A673 (cell line): ENCODE data around the gene GARIN1A. TPM values are rescaled to one million over a fixed set of nuclear protein-coding genes. Genes with fewer than 3 reads are reported as not detected.
A peak's percentile ranks its signal among the peaks of the same experiment; 100 is the strongest.

Experiments used
- BruUV-seq: library from RNA; stranded (reverse); fragments of 400-500 nt; replicated peaks from 2 replicates; lab custom pipeline; 2021; lab: Mats Ljungman, UMichigan
- CTCF ChIA-PET: fragments of 300-600 bp; sonication (Branson Sonifier 250); formaldehyde crosslinking; loops from one replicate; lab custom pipeline; 2022; ENCODE audit warnings: antibody characterized with exemption; lab: Charles Lee
- POLR2A ChIA-PET: fragments of 300-600 bp; sonication (Branson Sonifier 250); formaldehyde crosslinking; loops from one replicate; lab custom pipeline; 2022; ENCODE audit warnings: antibody characterized with exemption; ENCODE audit not compliant: low non-redundant PET; lab: Charles Lee
- DNase-seq: peaks from one replicate; pipeline ENCODE4 v3.0.0-alpha.2; 2015; ENCODE audit warnings: low spot score
- H3K27ac ChIP-seq: fragments of 200-600 bp; sonication (generic); 2 replicates; pipeline ENCODE4 v1.5.1; 2016; ENCODE audit warnings: mixed run types, low read depth, mild to moderate bottlenecking, mixed read lengths, antibody characterized with exemption, low read length; ENCODE audit not compliant: poor library complexity, severe bottlenecking
- H3K27me3 ChIP-seq: fragments of 200-600 bp; sonication (generic); replicated peaks from 2 replicates; pipeline ENCODE4 v1.6.1; 2017; ENCODE audit warnings: mixed run types, low read depth, mild to moderate bottlenecking, mixed read lengths, antibody characterized with exemption, low read length; ENCODE audit not compliant: insufficient read depth, poor library complexity
- H3K36me3 ChIP-seq: fragments of 200-600 bp; sonication (generic); 2 replicates; pipeline ENCODE4 v1.6.1; 2016; ENCODE audit warnings: mixed run types, mild to moderate bottlenecking, mixed read lengths, antibody characterized with exemption, low read length; ENCODE audit not compliant: insufficient read depth, poor library complexity, severe bottlenecking
- H3K4me1 ChIP-seq: fragments of 200-600 bp; sonication (generic); 2 replicates; pipeline ENCODE4 v1.6.1; 2017; ENCODE audit warnings: mixed run types, mild to moderate bottlenecking, mixed read lengths, antibody characterized with exemption, low read length; ENCODE audit not compliant: insufficient read depth, poor library complexity, severe bottlenecking
- H3K4me3 ChIP-seq: fragments of 200-600 bp; sonication (generic); 2 replicates; pipeline ENCODE4 v1.5.1; 2016; ENCODE audit warnings: low read depth, mixed run types, mild to moderate bottlenecking, mixed read lengths, low read length; ENCODE audit not compliant: poor library complexity, severe bottlenecking
- H3K9me3 ChIP-seq: fragments of 200-600 bp; sonication (generic); 2 replicates; pipeline ENCODE4 v1.6.1; 2016; ENCODE audit warnings: mixed run types, low read depth, mild to moderate bottlenecking, mixed read lengths, antibody characterized with exemption, low read length; ENCODE audit not compliant: poor library complexity, severe bottlenecking
- EZH2 ChIP-seq: fragments of 200-600 bp; sonication (generic); IDR thresholded peaks from 2 replicates; pipeline ENCODE4 v1.6.1; 2017; ENCODE audit warnings: borderline replicate concordance, low read depth, mild to moderate bottlenecking, mixed read lengths, antibody characterized with exemption, low read length; ENCODE audit not compliant: poor library complexity, severe bottlenecking
- intact Hi-C: fragments of 100-400 bp; cut with micrococcal nuclease; formaldehyde crosslinking; loops from one replicate; pipeline ENCODE4 v1.10.0; 2022; ENCODE audit not compliant: unreplicated experiment
- total RNA-seq: library from RNA; stranded (reverse); gene quantifications from 2 replicates; pipeline ENCODE4 v1.2.3, GENCODE V29; 2021
- TF ChIP-seq, protein P1 (sequence below): fragments of 300-800, 200-600 bp; sonication (generic); conservative IDR thresholded peaks from 2 replicates; pipeline ENCODE4 v1.5.1; 2017; ENCODE audit warnings: low read depth, mild to moderate bottlenecking, antibody characterized with exemption, low read length, moderate library complexity, mixed read lengths

GARIN1A gene
- total RNA-seq, 1 experiment from 2014 or later = 1.8 TPM

DNA sequence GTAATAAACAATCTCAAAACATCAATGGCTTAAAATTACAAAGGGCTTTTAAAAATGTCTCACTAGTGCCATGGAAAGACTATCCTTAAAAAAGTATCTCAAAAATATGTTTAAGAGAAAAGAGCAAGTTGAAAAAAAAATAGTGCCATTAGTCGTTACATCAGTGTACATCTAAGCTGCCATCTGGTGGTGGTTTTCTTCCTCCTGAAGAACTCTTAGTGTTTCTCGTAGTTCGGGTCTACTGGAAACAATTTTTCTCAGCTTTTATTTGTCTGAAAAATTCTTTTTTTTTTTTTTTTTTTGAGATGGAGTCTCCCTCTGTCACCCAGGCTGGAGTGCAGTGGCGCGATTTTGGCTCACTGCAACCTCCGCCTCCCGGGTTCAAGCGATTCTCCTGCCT is 5.9 kb upstream of the GARIN1A start:
- H3K4me3 ChIP-seq = no peak overlapping the region
- BruUV-seq = no TSS peak
- no peaks in the 10 kb centered on the region for H3K36me3 ChIP-seq
- TF ChIP-seq EZH2 = no peak
- TF ChIP-seq, protein P1, sequence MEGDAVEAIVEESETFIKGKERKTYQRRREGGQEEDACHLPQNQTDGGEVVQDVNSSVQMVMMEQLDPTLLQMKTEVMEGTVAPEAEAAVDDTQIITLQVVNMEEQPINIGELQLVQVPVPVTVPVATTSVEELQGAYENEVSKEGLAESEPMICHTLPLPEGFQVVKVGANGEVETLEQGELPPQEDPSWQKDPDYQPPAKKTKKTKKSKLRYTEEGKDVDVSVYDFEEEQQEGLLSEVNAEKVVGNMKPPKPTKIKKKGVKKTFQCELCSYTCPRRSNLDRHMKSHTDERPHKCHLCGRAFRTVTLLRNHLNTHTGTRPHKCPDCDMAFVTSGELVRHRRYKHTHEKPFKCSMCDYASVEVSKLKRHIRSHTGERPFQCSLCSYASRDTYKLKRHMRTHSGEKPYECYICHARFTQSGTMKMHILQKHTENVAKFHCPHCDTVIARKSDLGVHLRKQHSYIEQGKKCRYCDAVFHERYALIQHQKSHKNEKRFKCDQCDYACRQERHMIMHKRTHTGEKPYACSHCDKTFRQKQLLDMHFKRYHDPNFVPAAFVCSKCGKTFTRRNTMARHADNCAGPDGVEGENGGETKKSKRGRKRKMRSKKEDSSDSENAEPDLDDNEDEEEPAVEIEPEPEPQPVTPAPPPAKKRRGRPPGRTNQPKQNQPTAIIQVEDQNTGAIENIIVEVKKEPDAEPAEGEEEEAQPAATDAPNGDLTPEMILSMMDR = peak; percentile 58
- intact Hi-C loops = no loop called here
- no peak overlapping the region for H3K27ac ChIP-seq
- H3K4me1 ChIP-seq = peaks cover 9% of the 10 kb centered on the region
- no peaks in the 10 kb centered on the region for H3K27me3 ChIP-seq
- CTCF ChIA-PET = interaction anchor here (0.7 to 1.4 kb wide), 2 partner anchors 11 to 239 kb away, joined by 4 to 6 read pairs; no protein-coding TSS in a partner anchor
- POLR2A ChIA-PET = no interaction called here
- DNase-seq = peak; percentile 56
- H3K9me3 ChIP-seq = peaks cover 9% of the 10 kb centered on the region

DNA sequence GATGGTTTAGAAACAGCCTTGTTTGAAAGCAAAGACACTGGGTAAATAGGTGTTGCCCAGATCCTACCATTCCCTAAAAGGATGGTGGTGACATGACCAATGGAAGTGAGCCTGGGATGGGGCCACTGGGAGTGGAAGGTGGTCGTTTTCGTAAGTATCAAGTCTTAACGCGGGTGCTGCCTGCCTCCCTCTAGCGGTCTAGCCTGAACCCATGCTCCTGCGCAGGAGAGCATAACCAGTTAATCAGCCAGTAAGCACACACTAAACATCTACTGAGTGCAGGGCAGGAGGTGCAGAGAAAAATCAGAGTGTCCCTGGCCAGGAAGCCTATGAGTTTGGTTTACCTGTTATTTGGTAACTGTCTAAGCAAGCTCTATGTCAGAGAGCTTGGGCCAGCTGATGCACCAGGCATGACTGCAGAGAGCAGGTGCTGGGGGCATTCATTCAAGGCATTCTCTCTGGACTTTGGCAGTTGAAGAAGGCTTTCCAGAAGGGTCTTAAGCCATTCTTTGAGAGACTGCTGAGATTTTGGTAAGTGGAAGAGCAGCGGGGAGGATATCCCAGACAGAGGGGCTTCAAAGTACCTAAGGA is 930 bp downstream of the GARIN1A start:
- TF ChIP-seq, protein P1 = peak; percentile 60
- TF ChIP-seq EZH2 = no peak
- Histone ChIP-seq H3K36me3 (no peaks in the 10 kb centered on the region), H3K4me3 (no peak overlapping the region), H3K9me3 (no peaks in the 10 kb centered on the region), H3K4me1 (no peaks in the 10 kb centered on the region), H3K27me3 (no peaks in the 10 kb centered on the region), H3K27ac (no peak overlapping the region)
- POLR2A ChIA-PET = interaction anchor here (0.7 kb wide), 1 partner anchor 491 kb away, joined by 3 read pairs; no protein-coding TSS in a partner anchor
- intact Hi-C loops = loop anchor here (10.0 kb wide), 1 partner anchor 248 kb away; no protein-coding TSS in a partner anchor
- BruUV-seq = no TSS peak
- CTCF ChIA-PET = no interaction called here
- DNase-seq = peak; percentile 25

DNA sequence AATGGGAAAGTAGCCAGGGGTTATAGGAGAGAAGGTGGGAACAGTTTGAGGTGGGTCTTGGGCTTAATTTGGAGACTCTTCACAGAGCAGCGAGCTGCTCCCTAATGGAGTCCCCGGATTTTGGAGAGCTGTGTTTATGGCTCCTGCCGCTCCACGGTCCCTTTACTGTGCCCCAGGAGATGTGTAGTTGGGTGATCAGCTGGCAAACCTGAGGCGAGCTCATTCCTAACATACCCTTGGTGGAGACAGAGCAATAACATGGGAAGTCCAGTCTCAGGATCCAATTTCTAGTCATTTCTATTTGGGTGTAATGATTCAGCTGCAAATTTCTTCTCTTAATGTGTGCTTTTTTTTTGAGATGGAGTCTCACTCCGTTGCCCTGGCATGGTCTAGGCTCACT is 1.5 kb downstream of the GARIN1A start:
- Histone ChIP-seq H3K27ac (no peak overlapping the region), H3K27me3 (no peaks in the 10 kb centered on the region), H3K36me3 (no peaks in the 10 kb centered on the region), H3K4me3 (no peak overlapping the region), H3K9me3 (no peaks in the 10 kb centered on the region), H3K4me1 (no peaks in the 10 kb centered on the region)
- TF ChIP-seq, protein P1 = no peak
- no peak for TF ChIP-seq EZH2
- ChIA-PET POLR2A (interaction anchor here (0.7 kb wide), 1 partner anchor 491 kb away, joined by 3 read pairs; no protein-coding TSS in a partner anchor), CTCF (no interaction called here)
- intact Hi-C loops = loop anchor here (10.0 kb wide), 1 partner anchor 249 kb away; no protein-coding TSS in a partner anchor
- DNase-seq = no peak
- no TSS peak for BruUV-seq
